ENCODE measurements around the gene ARIH1. TPM values are rescaled to one million over a fixed set of nuclear protein-coding genes. Genes with fewer than 3 reads are reported as not detected.

The ARIH1 gene
- total RNA-seq, 1 donor from 2014 or later: 54.9 TPM

GRCh38 chr15:72535911-72536310 lies 61.8 kb downstream of the ARIH1 start:
- Histone ChIP-seq H3K4me3 (ENCODE audit: low read depth, low read length) (no peak overlapping the region), H3K36me3 (ENCODE audit: control insufficient read depth, insufficient read depth, low read length) (no peaks in the 10 kb centered on the region), H3K27me3 (ENCODE audit: control insufficient read depth, insufficient read depth, low read length) (no peaks in the 10 kb centered on the region)
- TF ChIP-seq CTCF (IDR thresholded peaks at IDR 0.05; ENCODE audit: insufficient read depth, low read length, poor library complexity, severe bottlenecking): no peak
- DNase-seq (ENCODE audit: low read depth): no peak

- Histone ChIP-seq H3K4me3 (ENCODE audit: low read depth, low read length) (no peak overlapping the region), H3K27me3 (ENCODE audit: control insufficient read depth, insufficient read depth, low read length) (no peaks in the 10 kb centered on the region), H3K36me3 (ENCODE audit: control insufficient read depth, insufficient read depth, low read length) (no peaks in the 10 kb centered on the region)
- no peak for TF ChIP-seq CTCF (IDR thresholded peaks at IDR 0.05; ENCODE audit: insufficient read depth, low read length, poor library complexity, severe bottlenecking)
- DNase-seq (ENCODE audit: low read depth): no peak
Measured at GRCh38 chr15:72536506-72536905, 62.4 kb downstream of the ARIH1 start.

GRCh38 chr15:72538931-72539330 lies 64.8 kb downstream of the ARIH1 start:
- H3K4me3 ChIP-seq (ENCODE audit: low read depth, low read length): no peak overlapping the region
- DNase-seq (ENCODE audit: low read depth): peak; percentile 19
- no peaks in the 10 kb centered on the region for H3K36me3 ChIP-seq (ENCODE audit: control insufficient read depth, insufficient read depth, low read length)
- no peak for TF ChIP-seq CTCF (IDR thresholded peaks at IDR 0.05; ENCODE audit: insufficient read depth, low read length, poor library complexity, severe bottlenecking)
- H3K27me3 ChIP-seq (ENCODE audit: control insufficient read depth, insufficient read depth, low read length): no peaks in the 10 kb centered on the region

- Histone ChIP-seq H3K36me3 (ENCODE audit: control insufficient read depth, insufficient read depth, low read length) (no peaks in the 10 kb centered on the region), H3K4me3 (ENCODE audit: low read depth, low read length) (no peak overlapping the region), H3K27me3 (ENCODE audit: control insufficient read depth, insufficient read depth, low read length) (no peaks in the 10 kb centered on the region)
- TF ChIP-seq CTCF (IDR thresholded peaks at IDR 0.05; ENCODE audit: insufficient read depth, low read length, poor library complexity, severe bottlenecking): no peak
- no peak for DNase-seq (ENCODE audit: low read depth)
Measured at GRCh38 chr15:72540606-72541237, 66.6 kb downstream of the ARIH1 start.

- no peak for TF ChIP-seq CTCF (IDR thresholded peaks at IDR 0.05; ENCODE audit: insufficient read depth, low read length, poor library complexity, severe bottlenecking)
- no peak for DNase-seq (ENCODE audit: low read depth)
- H3K4me3 ChIP-seq (ENCODE audit: low read depth, low read length): no peak overlapping the region
- no peaks in the 10 kb centered on the region for H3K27me3 ChIP-seq (ENCODE audit: control insufficient read depth, insufficient read depth, low read length)
- no peaks in the 10 kb centered on the region for H3K36me3 ChIP-seq (ENCODE audit: control insufficient read depth, insufficient read depth, low read length)
Measured at GRCh38 chr15:72541674-72542073, 67.5 kb downstream of the ARIH1 start.

GRCh38 chr15:72545156-72545555 lies 71.0 kb downstream of the ARIH1 start:
- Histone ChIP-seq H3K36me3 (ENCODE audit: control insufficient read depth, insufficient read depth, low read length) (no peaks in the 10 kb centered on the region), H3K4me3 (ENCODE audit: low read depth, low read length) (no peak overlapping the region)
- no peak for TF ChIP-seq CTCF (IDR thresholded peaks at IDR 0.05; ENCODE audit: insufficient read depth, low read length, poor library complexity, severe bottlenecking)

More at GRCh38 chr15:72545156-72545555, 71.0 kb downstream of the ARIH1 start:
- DNase-seq (ENCODE audit: low read depth): no peak
- H3K27me3 ChIP-seq (ENCODE audit: control insufficient read depth, insufficient read depth, low read length): no peaks in the 10 kb centered on the region
